ENCODE data around the gene SLC33A1. TPM values are rescaled to one million over a fixed set of nuclear protein-coding genes. Genes with fewer than 3 reads are reported as not detected.
"Not testable (repeated sequence)": the region's sequence is repeated elsewhere in the genome, so short reads cannot be mapped to it uniquely, and the experiment has no call there.

SLC33A1 gene
- total RNA-seq, 1 donor from 2014 or later, result 19.7 TPM

- Mint-ChIP-seq H3K27me3 (ENCODE audit: unreplicated experiment) (peaks cover 9% of the 10 kb centered on the region), H3K4me3 (ENCODE audit: unreplicated experiment) (peak overlapping the region; percentile 96), H3K4me1 (ENCODE audit: low read depth, unreplicated experiment) (peaks cover 14% of the 10 kb centered on the region), H3K9me3 (ENCODE audit: unreplicated experiment) (peaks cover 13% of the 10 kb centered on the region), H3K36me3 (ENCODE audit: unreplicated experiment) (no peaks in the 10 kb centered on the region), H3K27ac (ENCODE audit: unreplicated experiment) (peak overlapping the region; percentile 79)
- no peak for TF ChIP-seq CTCF (IDR thresholded peaks at IDR 0.05; ENCODE audit: partially characterized antibody, unreplicated experiment)
- peak; percentile 60 for DNase-seq
Measured at GRCh38 chr3:155870945-155871745, 16.9 kb upstream of the SLC33A1 start.

GRCh38 chr3:155870133-155870944, 16.1 kb upstream of the SLC33A1 start, which contains the start of gene GMPS:
Gene GMPS (plus strand): TSS chr3:155870650. CDS start chr3:155870871, 221 bp downstream.
- no peaks in the 10 kb centered on the region for H3K36me3 Mint-ChIP-seq (ENCODE audit: unreplicated experiment)
- H3K4me3 Mint-ChIP-seq (ENCODE audit: unreplicated experiment), result peak within 1 kb of the TSS; percentile 96
- H3K4me1 Mint-ChIP-seq (ENCODE audit: low read depth, unreplicated experiment), result peaks cover 9% of the 10 kb centered on the region
- H3K27me3 Mint-ChIP-seq (ENCODE audit: unreplicated experiment), result peaks cover 7% of the 10 kb centered on the region
- peak; percentile 97 for DNase-seq
- H3K27ac Mint-ChIP-seq (ENCODE audit: unreplicated experiment), result peak within 1 kb of the TSS; percentile 88
- H3K9me3 Mint-ChIP-seq (ENCODE audit: unreplicated experiment), result peaks cover 11% of the 10 kb centered on the region
- peak; percentile 30 for TF ChIP-seq CTCF (IDR thresholded peaks at IDR 0.05; ENCODE audit: partially characterized antibody, unreplicated experiment)

- peak overlapping the region; percentile 88 for H3K27ac Mint-ChIP-seq (ENCODE audit: unreplicated experiment)
- H3K36me3 Mint-ChIP-seq (ENCODE audit: unreplicated experiment), result no peaks in the 10 kb centered on the region
- peak overlapping the region; percentile 90 for H3K4me3 Mint-ChIP-seq (ENCODE audit: unreplicated experiment)
- peak; percentile 33 for TF ChIP-seq CTCF (IDR thresholded peaks at IDR 0.05; ENCODE audit: partially characterized antibody, unreplicated experiment)
- peaks cover 7% of the 10 kb centered on the region for H3K27me3 Mint-ChIP-seq (ENCODE audit: unreplicated experiment)
- H3K9me3 Mint-ChIP-seq (ENCODE audit: unreplicated experiment), result peaks cover 11% of the 10 kb centered on the region
- no peak for DNase-seq
- peaks cover 9% of the 10 kb centered on the region for H3K4me1 Mint-ChIP-seq (ENCODE audit: low read depth, unreplicated experiment)
Measured at GRCh38 chr3:155869691-155870090, 15.5 kb upstream of the SLC33A1 start.

- Mint-ChIP-seq H3K27ac (ENCODE audit: unreplicated experiment) (no peak overlapping the region), H3K4me1 (ENCODE audit: low read depth, unreplicated experiment) (no peaks in the 10 kb centered on the region), H3K4me3 (ENCODE audit: unreplicated experiment) (no peak overlapping the region), H3K36me3 (ENCODE audit: unreplicated experiment) (no peaks in the 10 kb centered on the region), H3K27me3 (ENCODE audit: unreplicated experiment) (peaks cover 3% of the 10 kb centered on the region), H3K9me3 (ENCODE audit: unreplicated experiment) (no peaks in the 10 kb centered on the region)
- no peak for DNase-seq
- TF ChIP-seq CTCF (IDR thresholded peaks at IDR 0.05; ENCODE audit: partially characterized antibody, unreplicated experiment), result no peak
Measured at GRCh38 chr3:155863072-155863784, 9.0 kb upstream of the SLC33A1 start.

GRCh38 chr3:155862290-155862982, 8.2 kb upstream of the SLC33A1 start:
- not testable (repeated sequence) for DNase-seq; H3K27ac Mint-ChIP-seq (ENCODE audit: unreplicated experiment); H3K4me1 Mint-ChIP-seq (ENCODE audit: low read depth, unreplicated experiment); H3K9me3 Mint-ChIP-seq (ENCODE audit: unreplicated experiment); H3K27me3 Mint-ChIP-seq (ENCODE audit: unreplicated experiment); H3K4me3 Mint-ChIP-seq (ENCODE audit: unreplicated experiment); H3K36me3 Mint-ChIP-seq (ENCODE audit: unreplicated experiment)
